Spleen (tissue), 11 donors: Measurements from ENCODE around the gene FAM110A. TPM values are rescaled to one million over a fixed set of nuclear protein-coding genes. Genes with fewer than 3 reads are reported as not detected.

Source experiments
- DNase-seq: peaks from one replicate; pipeline ENCODE4 v3.0.0-alpha.2; 2020
- H3K27ac ChIP-seq, 8 donors: fragments of 200-600 bp; sonication (generic) in 7 of 8; 1 replicate in 4 of 8; 2 replicates in 4 of 8; pipeline versions ENCODE4 v1.5.0 to v1.8.0; 2016 to 2021; ENCODE audit warnings: inconsistent platforms in 4 of 8, mild to moderate bottlenecking in 4 of 8, moderate library complexity in 1 of 8
- H3K27me3 ChIP-seq, 7 donors: fragments of 200-600 bp; sonication (generic) in 6 of 7; replicated peaks in 1 of 7; 1 replicate in 4 of 7; 2 replicates in 3 of 7; pipeline versions ENCODE4 v1.5.0 to v1.8.0; 2016 to 2021; ENCODE audit warnings: inconsistent platforms in 3 of 7, mild to moderate bottlenecking in 1 of 7
- H3K36me3 ChIP-seq, 6 donors: fragments of 200-600 bp; sonication (generic) in 5 of 6; 1 replicate in 4 of 6; 2 replicates in 2 of 6; pipeline versions ENCODE4 v1.5.0 to v1.8.0; 2016 to 2021; ENCODE audit warnings: inconsistent platforms in 2 of 6
- H3K4me1 ChIP-seq, 6 donors: fragments of 200-600 bp; sonication (generic) in 5 of 6; 1 replicate in 3 of 6; 2 replicates in 3 of 6; pipeline versions ENCODE4 v1.5.0 to v1.8.0; 2016 to 2021; ENCODE audit warnings: inconsistent platforms in 3 of 6
- H3K4me3 ChIP-seq, 8 donors: fragments of 200-600 bp; sonication (generic) in 7 of 8; 1 replicate in 4 of 8; 2 replicates in 4 of 8; pipeline versions ENCODE4 v1.5.0 to v1.8.0; 2016 to 2021; ENCODE audit warnings: inconsistent platforms in 4 of 8, mild to moderate bottlenecking in 4 of 8, moderate library complexity in 2 of 8
- H3K9me3 ChIP-seq, 8 donors: fragments of 200-600 bp; sonication (generic) in 7 of 8; 1 replicate in 4 of 8; 2 replicates in 4 of 8; pipeline versions ENCODE4 v1.5.0 to v1.8.0; 2016 to 2021; ENCODE audit warnings: inconsistent platforms in 4 of 8
- POLR2A ChIP-seq, 3 donors: fragments of 450-650 bp; IDR thresholded peaks; one replicate each; pipeline ENCODE4 v1.5.1; 2017; ENCODE audit warnings: antibody characterized with exemption in 3 of 3, mild to moderate bottlenecking in 1 of 3
- POLR2AphosphoS5 ChIP-seq, 3 donors: sonication (generic); formaldehyde crosslinking; IDR thresholded peaks; one replicate each; pipeline ENCODE4 v1.5.1; 2017; ENCODE audit warnings: antibody characterized with exemption in 3 of 3
- WGBS, 5 donors: extraction: QIAGEN DNeasy Blood & Tissue Kit in 3 of 5; methylation state at CpG; one replicate each; pipeline versions ENCODE4 v1.1.5 to v1.1.7; 2013 to 2018; 5-methylcytosine and 5-hydroxymethylcytosine counted together
- intact Hi-C: fragments of 100-400 bp; cut with DNase I; formaldehyde crosslinking; loops from one replicate; pipeline ENCODE4 v1.15.0; 2023; ENCODE audit warnings: low total_unique reads
- polyA plus RNA-seq, 3 donors: library from polyadenylated mRNA; stranded (reverse); fragments of 200-250 nt; gene quantifications; one replicate each; pipeline ENCODE4 v1.2.1, GENCODE V29; 2013
- total RNA-seq, 7 donors: library from RNA; depleted of rRNA in 3 of 7; stranded (reverse); fragments of >200 nt in 3 of 7; fragmentation: NEBNext Ultra II Directional in 4 of 7; extraction: Animal tissue kit (Norgen Biotek cat#: 25700) in 4 of 7; gene quantifications; one replicate each; pipeline versions ENCODE4 v1.1.0 to v1.2.1, GENCODE V29; 2016 to 2021
- TF ChIP-seq, protein P1 (sequence below), 11 experiments: fragments of 200-600 bp in 7 of 11; fragments of 450-650 bp in 4 of 11; sonication (generic) in 4 of 11; IDR thresholded peaks in 8 of 11; conservative IDR thresholded peaks in 3 of 11; 1 replicate in 7 of 11; 2 replicates in 4 of 11; pipeline versions ENCODE4 v1.4.0 to v1.8.0; 2016 to 2021; ENCODE audit warnings: antibody characterized with exemption in 11 of 11, inconsistent platforms in 4 of 11, mild to moderate bottlenecking in 1 of 11
- donor health status: healthy with polysubstance abuse.
- donor health status: DM: no; HTN: no; CAD: no; lungs with moderate emphysema.
- donor health status: DM: no; HTN: no; CAD: no.
- donor health status: Bipolar disorder and iron deficiency.
- donor health status: healthy.
- donor health status: DM: no; HTN: no; CAD: no.
- donor health status: DM: yes; HTN: yes; CAD: no.

Gene FAM110A
- total and polyA plus RNA-seq, 10 donors: 11.3 to 32.0 (median 23.2) TPM

DNA sequence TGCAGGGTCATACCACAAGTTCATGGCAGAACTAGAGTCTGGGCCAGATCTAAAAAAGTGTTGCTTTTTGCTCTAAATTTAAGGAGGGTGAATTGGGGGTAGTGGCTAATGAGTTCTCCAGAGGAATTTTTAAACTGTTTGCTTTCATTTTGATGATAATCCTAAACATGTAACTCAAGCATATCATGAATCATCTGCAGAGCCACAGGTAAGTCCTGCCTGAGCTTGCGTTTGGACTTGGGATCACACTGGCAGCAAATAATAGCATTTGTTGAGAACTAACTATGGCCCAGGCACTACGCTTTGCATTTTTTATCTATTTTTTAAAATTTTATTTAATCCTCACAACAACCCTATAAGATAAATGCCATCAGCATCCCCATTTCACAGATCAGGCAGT is 27.4 kb downstream of the FAM110A start:
- intact Hi-C loops: no loop called here
- no peak for DNase-seq
- Histone ChIP-seq H3K4me1 (peaks cover 0 to 31% (median 14%) of the 10 kb centered on the region in 6 donors), H3K27me3 (no peaks in the 10 kb centered on the region), H3K4me3 (no peak overlapping the region), H3K9me3 (no peaks in the 10 kb centered on the region), H3K27ac (no peak overlapping the region), H3K36me3 (peaks cover 0 to 11% (median 0%) of the 10 kb centered on the region in 6 donors)
- WGBS, 5 donors: 92 to 98% (median 95%) methylated on average over 2 of the region's 2 CpGs
- no peak for TF ChIP-seq POLR2AphosphoS5 (IDR thresholded peaks at IDR 0.05)
- TF ChIP-seq POLR2A (IDR thresholded peaks at IDR 0.05): no peak
- TF ChIP-seq, protein P1, sequence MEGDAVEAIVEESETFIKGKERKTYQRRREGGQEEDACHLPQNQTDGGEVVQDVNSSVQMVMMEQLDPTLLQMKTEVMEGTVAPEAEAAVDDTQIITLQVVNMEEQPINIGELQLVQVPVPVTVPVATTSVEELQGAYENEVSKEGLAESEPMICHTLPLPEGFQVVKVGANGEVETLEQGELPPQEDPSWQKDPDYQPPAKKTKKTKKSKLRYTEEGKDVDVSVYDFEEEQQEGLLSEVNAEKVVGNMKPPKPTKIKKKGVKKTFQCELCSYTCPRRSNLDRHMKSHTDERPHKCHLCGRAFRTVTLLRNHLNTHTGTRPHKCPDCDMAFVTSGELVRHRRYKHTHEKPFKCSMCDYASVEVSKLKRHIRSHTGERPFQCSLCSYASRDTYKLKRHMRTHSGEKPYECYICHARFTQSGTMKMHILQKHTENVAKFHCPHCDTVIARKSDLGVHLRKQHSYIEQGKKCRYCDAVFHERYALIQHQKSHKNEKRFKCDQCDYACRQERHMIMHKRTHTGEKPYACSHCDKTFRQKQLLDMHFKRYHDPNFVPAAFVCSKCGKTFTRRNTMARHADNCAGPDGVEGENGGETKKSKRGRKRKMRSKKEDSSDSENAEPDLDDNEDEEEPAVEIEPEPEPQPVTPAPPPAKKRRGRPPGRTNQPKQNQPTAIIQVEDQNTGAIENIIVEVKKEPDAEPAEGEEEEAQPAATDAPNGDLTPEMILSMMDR (IDR thresholded peaks at IDR 0.05 in 8 of 11, conservative IDR thresholded peaks at IDR 0.05 in 3 of 11): no peak

DNA sequence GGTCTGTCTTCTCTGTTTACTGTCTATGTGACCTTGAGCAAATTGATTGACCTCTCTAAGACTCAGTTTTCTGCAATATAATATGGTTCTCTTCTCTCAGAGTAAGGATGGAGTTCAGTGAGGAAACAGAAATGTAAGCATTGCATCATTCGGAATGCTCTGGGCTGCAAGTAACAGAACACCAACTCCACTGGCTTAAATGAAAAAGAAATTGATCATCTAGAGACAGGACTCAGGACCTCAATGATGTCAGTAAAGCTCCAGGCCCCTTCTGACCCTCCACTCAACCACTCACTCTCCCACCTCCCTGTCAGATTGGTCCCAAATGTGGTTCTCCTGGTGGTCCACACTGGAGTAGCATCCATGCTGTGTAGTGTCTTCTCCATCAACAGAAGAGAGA is 31.9 kb downstream of the FAM110A start:
- Histone ChIP-seq H3K36me3 (no peaks in the 10 kb centered on the region), H3K9me3 (no peaks in the 10 kb centered on the region), H3K4me1 (no peaks in the 10 kb centered on the region), H3K27me3 (no peaks in the 10 kb centered on the region), H3K4me3 (no peak overlapping the region), H3K27ac (no peak overlapping the region)
- DNase-seq: no peak
- 87 to 100% (median 96%) methylated on average over 1 of the region's 1 CpG for WGBS, 5 donors
- intact Hi-C loops: no loop called here
- TF ChIP-seq POLR2A (IDR thresholded peaks at IDR 0.05) (no peak), POLR2AphosphoS5 (IDR thresholded peaks at IDR 0.05) (no peak)

DNA sequence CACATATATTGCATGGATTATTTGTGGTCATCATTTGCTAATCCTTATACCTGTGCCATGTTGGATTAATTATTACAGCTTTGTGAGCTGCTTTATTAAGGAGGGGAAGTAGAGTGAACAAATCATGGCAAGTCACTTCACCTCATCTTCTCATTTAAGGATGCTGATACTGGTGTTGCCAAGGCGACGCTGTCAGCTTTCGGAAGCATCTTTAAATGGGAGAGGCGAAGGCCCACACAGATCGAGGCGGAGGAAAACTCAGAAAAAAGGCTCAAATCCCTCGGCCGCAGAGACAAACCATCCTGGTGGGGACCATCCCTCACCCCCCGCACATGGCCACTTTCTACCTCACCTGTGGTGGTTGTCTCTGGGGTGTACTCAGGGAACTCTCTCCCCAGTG is 34.8 kb downstream of the FAM110A start:
- Histone ChIP-seq H3K27ac (no peak overlapping the region), H3K4me1 (no peaks in the 10 kb centered on the region), H3K9me3 (no peaks in the 10 kb centered on the region), H3K36me3 (no peaks in the 10 kb centered on the region), H3K27me3 (no peaks in the 10 kb centered on the region), H3K4me3 (no peak overlapping the region)
- 92 to 96% (median 95%) methylated on average over 9 of the region's 9 CpGs for WGBS, 5 donors
- no peak for DNase-seq
- TF ChIP-seq POLR2AphosphoS5 (IDR thresholded peaks at IDR 0.05): no peak
- TF ChIP-seq POLR2A (IDR thresholded peaks at IDR 0.05): no peak
- TF ChIP-seq, protein P1 (IDR thresholded peaks at IDR 0.05 in 8 of 11, conservative IDR thresholded peaks at IDR 0.05 in 3 of 11): no peak
- intact Hi-C loops: no loop called here

DNA sequence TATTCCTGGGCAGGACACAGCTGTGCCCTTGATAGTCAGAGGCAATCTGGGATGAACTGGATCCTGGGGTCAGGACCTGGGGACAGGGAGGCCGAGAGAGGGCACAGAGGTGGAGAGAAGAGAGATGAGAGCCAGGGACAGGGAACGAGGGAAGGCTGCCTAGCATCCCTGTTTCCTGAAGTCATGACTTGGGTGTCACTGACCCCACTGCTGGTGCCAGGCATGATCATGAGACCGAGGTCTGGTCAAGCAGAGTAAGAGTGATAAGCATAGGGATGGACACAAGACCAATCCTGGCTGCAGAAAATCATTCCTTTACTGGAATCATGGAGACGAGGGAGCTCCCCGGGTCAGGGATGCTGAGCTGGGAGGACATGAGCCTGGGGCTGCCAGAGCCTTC is 36.1 kb downstream of the FAM110A start:
- Histone ChIP-seq H3K36me3 (no peaks in the 10 kb centered on the region), H3K4me1 (no peaks in the 10 kb centered on the region), H3K27me3 (no peaks in the 10 kb centered on the region), H3K9me3 (no peaks in the 10 kb centered on the region), H3K27ac (no peak overlapping the region), H3K4me3 (no peak overlapping the region)
- intact Hi-C loops: no loop called here
- peak; percentile 21 for DNase-seq
- TF ChIP-seq POLR2AphosphoS5 (IDR thresholded peaks at IDR 0.05) (no peak), POLR2A (IDR thresholded peaks at IDR 0.05) (no peak)
- TF ChIP-seq, protein P1 (IDR thresholded peaks at IDR 0.05 in 8 of 11, conservative IDR thresholded peaks at IDR 0.05 in 3 of 11): no peak
- WGBS, 5 donors: 61 to 86% (median 79%) methylated on average over 5 of the region's 5 CpGs

DNA sequence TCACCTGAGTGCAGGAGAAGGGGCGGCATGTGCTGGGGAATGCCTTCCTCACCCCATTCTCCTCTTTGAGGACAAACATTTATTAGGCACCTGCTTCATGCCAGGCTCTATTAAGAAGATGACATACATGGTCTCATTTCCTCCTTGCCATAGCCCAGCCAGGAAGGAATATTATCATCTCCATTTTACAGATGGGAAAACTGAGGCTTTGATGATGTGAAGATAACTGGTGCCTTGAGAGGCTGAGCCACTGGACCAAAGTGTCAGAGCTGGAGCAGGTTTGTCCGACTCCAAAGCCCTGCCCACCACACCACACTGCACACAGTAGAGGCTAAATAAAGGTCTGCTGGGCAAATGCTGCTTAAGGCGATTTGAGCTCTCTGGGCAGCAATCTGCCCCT is 37.2 kb downstream of the FAM110A start:
- Histone ChIP-seq H3K27ac (no peak overlapping the region), H3K4me3 (no peak overlapping the region), H3K4me1 (no peaks in the 10 kb centered on the region), H3K36me3 (no peaks in the 10 kb centered on the region), H3K27me3 (no peaks in the 10 kb centered on the region), H3K9me3 (no peaks in the 10 kb centered on the region)
- TF ChIP-seq POLR2A (IDR thresholded peaks at IDR 0.05) (no peak), POLR2AphosphoS5 (IDR thresholded peaks at IDR 0.05) (no peak)
- TF ChIP-seq, protein P1 (IDR thresholded peaks at IDR 0.05 in 8 of 11, conservative IDR thresholded peaks at IDR 0.05 in 3 of 11): no peak
- intact Hi-C loops: no loop called here
- no peak for DNase-seq
- WGBS, 5 donors: 74 to 94% (median 86%) methylated on average over 3 of the region's 3 CpGs
